ENCODE results near the gene TMEM255A.

DNA sequence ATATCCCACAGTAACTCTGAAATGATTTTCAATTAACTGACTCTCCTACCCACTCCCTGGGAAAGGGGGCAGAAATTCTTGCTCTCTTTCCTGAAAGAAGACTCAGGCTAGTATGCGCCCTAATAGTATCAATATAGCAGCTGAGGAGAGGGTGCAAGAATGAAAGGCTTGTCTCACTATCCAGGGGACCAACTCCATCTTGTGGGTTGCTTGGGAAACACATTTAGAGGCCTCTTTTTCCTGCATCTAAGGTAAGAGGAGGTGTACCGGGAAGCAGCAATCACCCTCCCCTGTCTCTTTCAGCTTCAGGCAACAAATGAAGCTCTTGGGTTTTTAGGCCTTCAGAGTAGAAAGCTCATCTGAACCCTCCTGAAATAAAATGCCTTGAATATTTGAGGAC, 11.3 kb downstream of the TMEM255A start:
- TF ChIP-seq, protein P1, sequence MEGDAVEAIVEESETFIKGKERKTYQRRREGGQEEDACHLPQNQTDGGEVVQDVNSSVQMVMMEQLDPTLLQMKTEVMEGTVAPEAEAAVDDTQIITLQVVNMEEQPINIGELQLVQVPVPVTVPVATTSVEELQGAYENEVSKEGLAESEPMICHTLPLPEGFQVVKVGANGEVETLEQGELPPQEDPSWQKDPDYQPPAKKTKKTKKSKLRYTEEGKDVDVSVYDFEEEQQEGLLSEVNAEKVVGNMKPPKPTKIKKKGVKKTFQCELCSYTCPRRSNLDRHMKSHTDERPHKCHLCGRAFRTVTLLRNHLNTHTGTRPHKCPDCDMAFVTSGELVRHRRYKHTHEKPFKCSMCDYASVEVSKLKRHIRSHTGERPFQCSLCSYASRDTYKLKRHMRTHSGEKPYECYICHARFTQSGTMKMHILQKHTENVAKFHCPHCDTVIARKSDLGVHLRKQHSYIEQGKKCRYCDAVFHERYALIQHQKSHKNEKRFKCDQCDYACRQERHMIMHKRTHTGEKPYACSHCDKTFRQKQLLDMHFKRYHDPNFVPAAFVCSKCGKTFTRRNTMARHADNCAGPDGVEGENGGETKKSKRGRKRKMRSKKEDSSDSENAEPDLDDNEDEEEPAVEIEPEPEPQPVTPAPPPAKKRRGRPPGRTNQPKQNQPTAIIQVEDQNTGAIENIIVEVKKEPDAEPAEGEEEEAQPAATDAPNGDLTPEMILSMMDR (IDR thresholded peaks at IDR 0.05) = no peak
- TF ChIP-seq POLR2A (IDR thresholded peaks at IDR 0.05) (no peak), POLR2AphosphoS5 (IDR thresholded peaks at IDR 0.05) (no peak)
